22Rv1 (cell line): Measurements from ENCODE around the gene DENND1A.

Experiments
- CTCF ChIP-seq: fragments of 450-650 bp; IDR thresholded peaks from 2 replicates; pipeline ENCODE4 v1.5.1; 2017; ENCODE audit warnings: mild to moderate bottlenecking
- ZFX ChIP-seq: fragments of 450-650 bp; IDR thresholded peaks from 2 replicates; pipeline ENCODE4 v1.6.1; 2017; ENCODE audit warnings: antibody characterized with exemption, borderline replicate concordance

- no peak for TF ChIP-seq CTCF
- TF ChIP-seq ZFX, result no peak
Observed at GRCh38 chr9:123868002-123868401, 61.9 kb downstream of the DENND1A start.
